ENCODE measurements around the gene EXOSC9.

The EXOSC9 gene

GRCh38 chr4:121788896-121789295 lies 12.2 kb upstream of the EXOSC9 start:
- in situ Hi-C loops (cut with MboI; ENCODE audit: low sequenced_read_pairs), result no loop called here

- in situ Hi-C loops (cut with MboI; ENCODE audit: low sequenced_read_pairs), result no loop called here
Measured at GRCh38 chr4:121789455-121789854, 11.7 kb upstream of the EXOSC9 start.

GRCh38 chr4:121789960-121790829 lies 10.9 kb upstream of the EXOSC9 start:
- in situ Hi-C loops (cut with MboI; ENCODE audit: low sequenced_read_pairs), result no loop called here

GRCh38 chr4:121790976-121791375 lies 10.1 kb upstream of the EXOSC9 start:
- in situ Hi-C loops (cut with MboI; ENCODE audit: low sequenced_read_pairs), result no loop called here

GRCh38 chr4:121791481-121791880 lies 9.6 kb upstream of the EXOSC9 start:
- in situ Hi-C loops (cut with MboI; ENCODE audit: low sequenced_read_pairs), result no loop called here

- in situ Hi-C loops (cut with MboI; ENCODE audit: low sequenced_read_pairs), result no loop called here
Measured at GRCh38 chr4:121792966-121793365, 8.2 kb upstream of the EXOSC9 start.

GRCh38 chr4:121794505-121795188 lies 6.5 kb upstream of the EXOSC9 start:
- in situ Hi-C loops (cut with MboI; ENCODE audit: low sequenced_read_pairs), result no loop called here

GRCh38 chr4:121796283-121796682 lies 4.8 kb upstream of the EXOSC9 start:
- in situ Hi-C loops (cut with MboI; ENCODE audit: low sequenced_read_pairs), result no loop called here

GRCh38 chr4:121799208-121799823 lies 1.8 kb upstream of the EXOSC9 start:
- in situ Hi-C loops (cut with MboI; ENCODE audit: low sequenced_read_pairs), result no loop called here

GRCh38 chr4:121799867-121800501 lies 1.1 kb upstream of the EXOSC9 start:
- in situ Hi-C loops (cut with MboI; ENCODE audit: low sequenced_read_pairs), result no loop called here

GRCh38 chr4:121800638-121800960 lies 524 bp upstream of the EXOSC9 start:
- in situ Hi-C loops (cut with MboI; ENCODE audit: low sequenced_read_pairs), result no loop called here

GRCh38 chr4:121801715-121802075 lies 572 bp downstream of the EXOSC9 start:
- in situ Hi-C loops (cut with MboI; ENCODE audit: low sequenced_read_pairs), result no loop called here

GRCh38 chr4:121806411-121806810 lies 5.3 kb downstream of the EXOSC9 start:
- in situ Hi-C loops (cut with MboI; ENCODE audit: low sequenced_read_pairs), result no loop called here

- in situ Hi-C loops (cut with MboI; ENCODE audit: low sequenced_read_pairs), result no loop called here
Measured at GRCh38 chr4:121811122-121811521, 10.0 kb downstream of the EXOSC9 start.

GRCh38 chr4:121814756-121815155 lies 13.6 kb downstream of the EXOSC9 start:
- in situ Hi-C loops (cut with MboI; ENCODE audit: low sequenced_read_pairs), result no loop called here

GRCh38 chr4:121817006-121817405 lies 15.9 kb downstream of the EXOSC9 start:
- in situ Hi-C loops (cut with MboI; ENCODE audit: low sequenced_read_pairs), result no loop called here

- in situ Hi-C loops (cut with MboI; ENCODE audit: low sequenced_read_pairs), result no loop called here
Measured at GRCh38 chr4:121817701-121818100, 16.6 kb downstream of the EXOSC9 start.

- in situ Hi-C loops (cut with MboI; ENCODE audit: low sequenced_read_pairs), result no loop called here
Measured at GRCh38 chr4:121818215-121818614, 17.1 kb downstream of the EXOSC9 start.

- in situ Hi-C loops (cut with MboI; ENCODE audit: low sequenced_read_pairs), result no loop called here
Measured at GRCh38 chr4:121819216-121819965, 18.3 kb downstream of the EXOSC9 start.

GRCh38 chr4:121822047-121822446 lies 20.9 kb downstream of the EXOSC9 start:
- in situ Hi-C loops (cut with MboI; ENCODE audit: low sequenced_read_pairs), result no loop called here
